AG09309 (cell line): Measurements from ENCODE around the gene RFC4.
"Not testable (repeated sequence)": the region's sequence is repeated elsewhere in the genome, so short reads cannot be mapped to it uniquely, and the experiment has no call there.

Experiments
- DNase-seq: peaks from one replicate; pipeline ENCODE4 v3.0.0-alpha.2; 2010; ENCODE audit warnings: low read depth
- H3K4me3 ChIP-seq: 2 replicates; pipeline ENCODE4 v1.5.1; 2011; ENCODE audit warnings: mild to moderate bottlenecking, low read depth, low read length, moderate library complexity; ENCODE audit not compliant: control insufficient read depth
- CTCF ChIP-seq: IDR thresholded peaks from 2 replicates; pipeline ENCODE4 v1.5.1; 2011; ENCODE audit warnings: mild to moderate bottlenecking, low read depth, low read length, inconsistent platforms; ENCODE audit not compliant: insufficient read depth, control insufficient read depth; ENCODE audit errors: missing control alignments

Gene RFC4, protein sequence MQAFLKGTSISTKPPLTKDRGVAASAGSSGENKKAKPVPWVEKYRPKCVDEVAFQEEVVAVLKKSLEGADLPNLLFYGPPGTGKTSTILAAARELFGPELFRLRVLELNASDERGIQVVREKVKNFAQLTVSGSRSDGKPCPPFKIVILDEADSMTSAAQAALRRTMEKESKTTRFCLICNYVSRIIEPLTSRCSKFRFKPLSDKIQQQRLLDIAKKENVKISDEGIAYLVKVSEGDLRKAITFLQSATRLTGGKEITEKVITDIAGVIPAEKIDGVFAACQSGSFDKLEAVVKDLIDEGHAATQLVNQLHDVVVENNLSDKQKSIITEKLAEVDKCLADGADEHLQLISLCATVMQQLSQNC

DNA sequence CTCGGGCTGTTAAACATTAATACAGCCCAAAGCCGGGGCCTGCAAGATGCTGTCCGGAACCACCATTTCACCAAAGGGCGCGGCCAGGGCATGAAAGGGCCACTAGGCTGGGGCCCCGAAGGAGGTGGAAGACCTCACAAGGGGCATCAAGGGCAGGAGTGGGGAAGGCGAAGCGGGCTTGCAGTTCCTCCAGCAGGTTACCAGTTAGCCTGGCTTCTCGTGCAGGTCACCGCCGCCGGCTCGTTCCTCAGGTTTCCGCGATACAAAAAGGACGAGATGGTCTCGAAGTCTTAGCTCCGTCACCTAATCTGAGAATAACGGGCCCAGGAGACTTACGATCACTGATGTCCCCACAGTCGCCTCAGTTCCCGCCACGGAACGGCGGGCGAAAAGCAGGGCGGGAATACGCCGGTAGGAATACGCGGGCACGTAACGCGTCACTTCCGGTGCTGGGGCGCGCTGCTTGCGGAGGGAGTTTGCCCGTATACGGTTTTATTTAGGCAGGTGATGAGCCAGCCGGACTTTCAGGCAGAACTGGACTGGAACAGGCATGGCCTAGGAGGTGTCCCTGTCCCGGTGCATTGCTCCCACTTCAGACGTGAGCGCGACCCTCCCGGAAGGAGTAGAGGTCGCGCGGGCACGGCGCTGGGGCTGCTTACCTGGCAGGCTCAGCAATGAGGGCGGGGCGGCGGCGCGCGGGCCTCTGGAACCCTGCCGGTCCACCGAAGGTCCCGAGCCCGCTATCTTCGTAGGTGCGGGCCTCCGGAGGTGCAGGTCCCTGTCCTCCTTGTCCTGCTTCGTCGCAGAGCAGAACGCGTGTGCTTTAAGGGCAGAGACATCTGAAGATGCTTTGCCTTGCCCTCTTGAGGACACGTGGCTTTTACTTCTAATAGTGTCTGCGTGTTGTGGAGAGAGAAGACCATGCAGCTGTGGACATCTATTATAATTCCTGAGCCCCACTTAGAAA is at the start of gene RFC4:
Gene RFC4, minus strand, starts transcription at position 394 of the 967 bp plus-strand sequence. CDS start 1,769 bp downstream, outside the sequence.
- no peak for TF ChIP-seq CTCF
- DNase-seq: no peak
- H3K4me3 ChIP-seq: peak within 1 kb of the TSS; percentile 78

DNA sequence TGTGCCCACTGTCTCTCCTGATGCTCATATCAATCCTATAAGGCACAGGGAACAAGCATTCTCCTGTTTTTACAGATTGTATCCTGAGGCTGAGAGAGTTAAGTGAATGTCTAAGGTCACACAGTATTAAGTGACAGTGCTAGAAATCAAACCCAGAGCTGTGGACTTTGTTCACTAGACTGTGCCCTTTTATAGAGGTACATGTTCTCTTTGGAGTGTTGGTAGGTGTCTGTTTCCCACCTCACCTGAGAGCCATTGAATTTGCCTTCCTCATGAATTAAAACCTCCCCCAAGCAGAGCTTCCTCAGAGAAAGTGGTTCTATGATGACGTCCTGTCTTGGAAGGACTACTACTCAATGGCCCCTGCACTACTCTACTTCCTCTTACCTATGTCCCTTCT is 48.7 kb upstream of the RFC4 start:
- H3K4me3 ChIP-seq: no peak overlapping the region
- no peak for DNase-seq
- no peak for TF ChIP-seq CTCF

DNA sequence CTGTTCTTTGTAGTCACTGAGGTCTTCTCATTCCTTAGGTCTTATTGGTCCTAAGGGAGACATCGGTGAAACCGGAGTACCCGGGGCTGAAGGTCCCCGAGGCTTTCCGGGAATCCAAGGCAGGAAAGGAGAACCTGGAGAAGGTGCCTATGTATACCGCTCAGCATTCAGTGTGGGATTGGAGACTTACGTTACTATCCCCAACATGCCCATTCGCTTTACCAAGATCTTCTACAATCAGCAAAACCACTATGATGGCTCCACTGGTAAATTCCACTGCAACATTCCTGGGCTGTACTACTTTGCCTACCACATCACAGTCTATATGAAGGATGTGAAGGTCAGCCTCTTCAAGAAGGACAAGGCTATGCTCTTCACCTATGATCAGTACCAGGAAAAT is 47.9 kb upstream of the RFC4 start:
- no peak for TF ChIP-seq CTCF
- H3K4me3 ChIP-seq: no peak overlapping the region
- no peak for DNase-seq

DNA sequence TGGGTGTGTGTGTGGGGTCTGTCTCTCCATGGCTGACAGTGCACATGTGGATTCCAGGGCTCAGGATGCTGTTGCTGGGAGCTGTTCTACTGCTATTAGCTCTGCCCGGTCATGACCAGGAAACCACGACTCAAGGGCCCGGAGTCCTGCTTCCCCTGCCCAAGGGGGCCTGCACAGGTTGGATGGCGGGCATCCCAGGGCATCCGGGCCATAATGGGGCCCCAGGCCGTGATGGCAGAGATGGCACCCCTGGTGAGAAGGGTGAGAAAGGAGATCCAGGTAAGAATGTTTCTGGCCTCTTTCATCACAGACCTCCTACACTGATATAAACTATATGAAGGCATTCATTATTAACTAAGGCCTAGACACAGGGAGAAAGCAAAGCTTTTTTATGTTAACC is 46.7 kb upstream of the RFC4 start:
- TF ChIP-seq CTCF: no peak
- no peak for DNase-seq
- no peak overlapping the region for H3K4me3 ChIP-seq

DNA sequence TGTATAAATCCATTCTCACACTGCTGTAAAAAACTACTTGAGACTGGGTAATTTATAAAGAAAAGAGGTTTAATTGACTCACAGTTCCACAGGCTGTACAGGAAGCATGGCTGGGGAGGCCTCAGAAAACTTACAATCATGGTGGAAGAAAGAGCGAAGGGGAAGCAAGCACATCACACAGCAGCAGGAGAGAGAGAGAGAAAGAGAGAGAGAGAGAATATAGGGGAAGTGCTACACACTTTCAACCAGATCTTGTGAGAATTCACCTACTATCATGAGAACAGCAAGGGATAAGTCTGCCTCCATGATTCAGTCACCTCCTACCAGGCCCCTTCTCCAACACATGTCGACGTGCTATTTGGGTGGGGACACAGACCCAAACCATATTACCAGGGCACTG is 45.6 kb upstream of the RFC4 start:
- not testable (repeated sequence) for DNase-seq, H3K4me3 ChIP-seq

DNA sequence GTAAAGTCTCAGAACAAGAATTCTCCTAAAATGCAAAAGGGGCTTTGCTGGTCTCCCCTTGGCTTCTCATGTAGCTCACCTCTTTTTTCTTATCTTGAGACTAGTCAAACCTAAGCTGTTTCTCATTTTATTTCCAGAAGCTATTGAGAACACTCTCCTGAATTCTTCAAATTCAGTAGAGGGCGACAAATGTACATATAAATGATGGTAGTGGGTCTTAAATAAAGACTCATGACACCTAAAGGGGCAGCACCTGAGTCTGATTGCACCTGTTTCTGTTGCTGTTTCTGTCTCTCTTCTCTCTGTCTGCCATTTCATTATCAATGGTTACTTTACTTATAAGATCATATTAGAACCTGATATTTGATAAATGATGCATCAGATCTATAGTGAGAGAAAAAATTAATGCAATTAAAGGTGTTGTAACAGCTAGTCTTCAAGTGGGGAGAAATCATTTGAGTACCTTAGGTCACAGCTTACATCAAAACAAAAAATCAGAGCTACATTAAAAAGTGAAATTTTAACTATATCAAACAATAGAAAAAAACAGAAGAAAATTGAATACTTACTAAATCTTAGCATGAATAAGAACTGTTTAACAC is 43.2 kb upstream of the RFC4 start:
- TF ChIP-seq CTCF: peak; percentile 6
- H3K4me3 ChIP-seq: no peak overlapping the region
- DNase-seq: no peak
